Measurements from ENCODE around the gene PRKCA. TPM values are rescaled to one million over a fixed set of nuclear protein-coding genes. Genes with fewer than 3 reads are reported as not detected.

PRKCA gene
- total RNA-seq, 2 experiments from 2014 or later: 78.4 to 79.7 TPM

DNA sequence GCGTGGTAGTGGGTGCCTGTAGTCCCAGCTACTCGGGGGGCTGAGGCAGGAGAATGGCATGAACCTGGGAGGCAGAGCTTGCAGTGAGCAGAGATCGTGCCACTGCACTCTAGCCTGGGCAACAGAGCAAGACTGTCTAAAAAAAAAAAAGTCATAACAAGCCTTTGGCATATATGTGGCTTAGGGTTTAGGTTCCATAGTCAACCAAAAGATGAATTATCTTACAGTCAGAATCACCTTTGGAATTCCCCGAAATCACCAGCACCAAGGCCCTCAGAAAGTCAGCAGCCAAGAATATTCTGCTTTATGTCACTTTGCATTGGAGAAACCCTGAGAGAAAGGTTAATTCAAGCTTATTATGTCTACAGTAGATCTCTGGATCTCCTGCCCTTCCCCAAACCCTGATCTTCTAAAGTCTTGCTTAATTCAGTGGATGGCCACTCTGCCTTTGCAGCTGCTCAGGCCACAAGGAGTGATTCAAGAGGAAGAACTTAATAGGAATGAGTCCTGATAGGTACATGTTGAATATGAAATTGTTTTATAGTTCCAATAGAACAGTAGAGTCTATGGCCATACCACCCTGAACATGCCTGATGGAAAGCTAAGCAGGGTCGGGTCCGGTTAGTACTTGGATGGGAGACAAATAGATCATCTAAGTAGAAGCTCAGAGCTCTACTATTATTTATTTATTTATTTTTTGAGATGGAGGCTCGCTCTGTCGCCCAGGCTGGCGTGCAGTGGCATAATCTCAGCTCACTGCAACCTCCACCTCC, 336.5 kb downstream of the PRKCA start:
- Mint-ChIP-seq H3K9me3 (no peaks in the 10 kb centered on the region), H3K4me1 (ENCODE audit: low read depth) (peaks cover 33% of the 10 kb centered on the region), H3K36me3 (ENCODE audit: low read depth) (peaks cover 24% of the 10 kb centered on the region), H3K27ac (no peak overlapping the region), H3K4me3 (no peak overlapping the region), H3K27me3 (ENCODE audit: low read depth) (no peaks in the 10 kb centered on the region)
- intact Hi-C loops (cut with micrococcal nuclease): loop anchor here (10.0 kb wide), 1 partner anchor 64 kb away; no protein-coding TSS in a partner anchor
- DNase-seq: no peak
- CTCF ChIA-PET: interaction anchor here (0.7 kb wide), 1 partner anchor 644 kb away, joined by 3 read pairs; no protein-coding TSS in a partner anchor

- DNase-seq: no peak
- Mint-ChIP-seq H3K36me3 (ENCODE audit: low read depth) (peaks cover 35% of the 10 kb centered on the region), H3K4me1 (ENCODE audit: low read depth) (peaks cover 9% of the 10 kb centered on the region), H3K4me3 (no peak overlapping the region), H3K9me3 (no peaks in the 10 kb centered on the region), H3K27me3 (ENCODE audit: low read depth) (no peaks in the 10 kb centered on the region), H3K27ac (no peak overlapping the region)
- intact Hi-C loops (cut with micrococcal nuclease): no loop called here
- CTCF ChIA-PET: interaction anchor here (0.6 kb wide), 2 partner anchors 292 to 426 kb away, joined by 3 read pairs; no protein-coding TSS in a partner anchor
These were observed 341.6 kb downstream of the PRKCA start for GRCh38 chr17:66643815-66644710.

- DNase-seq: no peak
- peaks cover 36% of the 10 kb centered on the region for H3K36me3 Mint-ChIP-seq (ENCODE audit: low read depth)
- H3K9me3 Mint-ChIP-seq: no peaks in the 10 kb centered on the region
- no peaks in the 10 kb centered on the region for H3K27me3 Mint-ChIP-seq (ENCODE audit: low read depth)
- no peak overlapping the region for H3K27ac Mint-ChIP-seq
- CTCF ChIA-PET: interaction anchor here (0.9 kb wide), 1 partner anchor 445 kb away, joined by 3 read pairs; no protein-coding TSS in a partner anchor
- H3K4me1 Mint-ChIP-seq (ENCODE audit: low read depth): peaks cover 20% of the 10 kb centered on the region
- intact Hi-C loops (cut with micrococcal nuclease): no loop called here
- H3K4me3 Mint-ChIP-seq: no peak overlapping the region
These were observed 342.8 kb downstream of the PRKCA start for GRCh38 chr17:66645259-66645658.

DNA sequence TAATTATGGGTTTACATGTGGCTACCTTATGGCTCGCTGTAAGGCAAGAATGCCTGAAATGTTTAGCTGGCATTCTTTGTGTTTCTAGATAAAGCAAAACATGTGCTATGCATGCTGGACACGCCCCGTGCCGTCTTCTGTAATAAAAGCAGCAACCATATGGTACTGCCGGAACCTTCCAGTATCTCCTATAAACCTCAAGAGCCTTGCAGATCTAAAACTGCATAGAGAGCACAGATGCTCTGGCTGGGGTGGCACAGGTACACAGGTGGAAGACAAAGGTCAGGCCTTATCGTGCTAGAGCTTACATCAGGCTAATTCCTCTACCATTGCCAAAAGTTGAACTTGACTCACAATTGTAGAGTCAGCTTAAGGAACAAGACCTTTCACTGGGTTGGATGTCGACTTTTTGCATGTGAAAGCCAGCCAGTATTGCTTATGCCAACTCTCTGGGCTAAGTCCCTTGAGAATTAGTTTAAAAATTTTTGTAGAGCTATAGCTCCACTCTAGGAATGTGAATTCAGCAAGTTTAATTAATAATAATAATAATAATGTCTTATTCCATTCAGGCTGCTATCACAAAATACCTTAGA, 345.1 kb downstream of the PRKCA start:
- intact Hi-C loops (cut with micrococcal nuclease): no loop called here
- H3K27me3 Mint-ChIP-seq (ENCODE audit: low read depth): no peaks in the 10 kb centered on the region
- DNase-seq: no peak
- no peak overlapping the region for H3K27ac Mint-ChIP-seq
- H3K4me3 Mint-ChIP-seq: no peak overlapping the region
- peaks cover 30% of the 10 kb centered on the region for H3K4me1 Mint-ChIP-seq (ENCODE audit: low read depth)
- CTCF ChIA-PET: interaction anchor here (0.6 kb wide), 1 partner anchor 446 kb away, joined by 4 read pairs; no protein-coding TSS in a partner anchor
- H3K36me3 Mint-ChIP-seq (ENCODE audit: low read depth): peaks cover 34% of the 10 kb centered on the region
- no peaks in the 10 kb centered on the region for H3K9me3 Mint-ChIP-seq

DNA sequence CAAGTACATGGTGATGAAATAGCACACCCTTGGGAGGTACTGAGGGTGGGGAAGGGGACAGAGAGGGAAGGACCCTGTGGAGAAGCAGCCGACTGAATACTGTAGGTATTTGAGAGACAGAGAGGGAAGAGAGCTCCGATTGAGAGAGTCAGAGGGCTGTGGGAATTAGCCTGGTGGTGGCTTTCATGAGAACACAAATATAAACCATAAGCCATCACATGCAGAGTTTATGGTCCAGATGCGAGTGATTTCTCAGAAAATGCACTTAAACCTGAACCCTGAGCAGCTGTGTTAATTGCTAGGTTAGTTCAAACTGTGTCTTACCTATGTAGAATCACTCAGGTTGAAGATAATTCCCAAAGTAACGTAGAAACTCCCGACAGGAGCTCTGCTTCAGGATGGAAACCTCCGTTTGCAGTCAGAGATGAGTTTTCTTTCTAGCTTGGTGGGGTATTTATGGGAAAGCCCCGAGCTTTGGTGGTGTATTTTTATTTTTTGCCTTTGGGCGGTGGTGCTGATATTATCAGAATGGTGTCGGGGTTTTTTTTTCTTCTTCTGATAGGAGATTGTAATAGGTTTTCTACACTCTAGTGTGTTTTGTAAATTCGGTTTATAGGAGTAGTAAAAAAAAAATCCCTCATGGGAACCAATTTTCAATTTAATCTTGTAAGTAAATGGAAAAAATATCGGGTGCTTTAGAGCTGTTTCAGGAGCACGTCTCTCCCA, 347.6 kb downstream of the PRKCA start:
- Mint-ChIP-seq H3K36me3 (ENCODE audit: low read depth) (peaks cover 50% of the 10 kb centered on the region), H3K4me1 (ENCODE audit: low read depth) (peaks cover 48% of the 10 kb centered on the region), H3K27ac (no peak overlapping the region), H3K27me3 (ENCODE audit: low read depth) (no peaks in the 10 kb centered on the region), H3K9me3 (no peaks in the 10 kb centered on the region), H3K4me3 (no peak overlapping the region)
- intact Hi-C loops (cut with micrococcal nuclease): no loop called here
- CTCF ChIA-PET: interaction anchor here (0.7 to 1.1 kb wide), 2 partner anchors 9 to 464 kb away, joined by 3 to 7 read pairs; no protein-coding TSS in a partner anchor
- DNase-seq: no peak

GRCh38 chr17:66650544-66650877, 348.1 kb downstream of the PRKCA start:
- no peak overlapping the region for H3K4me3 Mint-ChIP-seq
- intact Hi-C loops (cut with micrococcal nuclease): no loop called here
- no peaks in the 10 kb centered on the region for H3K9me3 Mint-ChIP-seq
- no peak overlapping the region for H3K27ac Mint-ChIP-seq
- H3K4me1 Mint-ChIP-seq (ENCODE audit: low read depth): peaks cover 53% of the 10 kb centered on the region
- CTCF ChIA-PET: no interaction called here
- no peak for DNase-seq
- no peaks in the 10 kb centered on the region for H3K27me3 Mint-ChIP-seq (ENCODE audit: low read depth)
- H3K36me3 Mint-ChIP-seq (ENCODE audit: low read depth): peaks cover 51% of the 10 kb centered on the region

GRCh38 chr17:66652840-66653507, 350.6 kb downstream of the PRKCA start:
- Mint-ChIP-seq H3K27ac (peak overlapping the region; percentile 58), H3K4me1 (ENCODE audit: low read depth) (peaks cover 71% of the 10 kb centered on the region), H3K27me3 (ENCODE audit: low read depth) (no peaks in the 10 kb centered on the region), H3K36me3 (ENCODE audit: low read depth) (peaks cover 67% of the 10 kb centered on the region), H3K9me3 (peaks cover 9% of the 10 kb centered on the region), H3K4me3 (no peak overlapping the region)
- intact Hi-C loops (cut with micrococcal nuclease): no loop called here
- peak; percentile 53 for DNase-seq
- CTCF ChIA-PET: no interaction called here

GRCh38 chr17:66654106-66654740, 351.8 kb downstream of the PRKCA start:
- H3K27ac Mint-ChIP-seq: no peak overlapping the region
- peaks cover 9% of the 10 kb centered on the region for H3K9me3 Mint-ChIP-seq
- no peak overlapping the region for H3K4me3 Mint-ChIP-seq
- H3K36me3 Mint-ChIP-seq (ENCODE audit: low read depth): peaks cover 72% of the 10 kb centered on the region
- CTCF ChIA-PET: no interaction called here
- DNase-seq: no peak
- intact Hi-C loops (cut with micrococcal nuclease): no loop called here
- no peaks in the 10 kb centered on the region for H3K27me3 Mint-ChIP-seq (ENCODE audit: low read depth)
- H3K4me1 Mint-ChIP-seq (ENCODE audit: low read depth): peaks cover 67% of the 10 kb centered on the region

DNA sequence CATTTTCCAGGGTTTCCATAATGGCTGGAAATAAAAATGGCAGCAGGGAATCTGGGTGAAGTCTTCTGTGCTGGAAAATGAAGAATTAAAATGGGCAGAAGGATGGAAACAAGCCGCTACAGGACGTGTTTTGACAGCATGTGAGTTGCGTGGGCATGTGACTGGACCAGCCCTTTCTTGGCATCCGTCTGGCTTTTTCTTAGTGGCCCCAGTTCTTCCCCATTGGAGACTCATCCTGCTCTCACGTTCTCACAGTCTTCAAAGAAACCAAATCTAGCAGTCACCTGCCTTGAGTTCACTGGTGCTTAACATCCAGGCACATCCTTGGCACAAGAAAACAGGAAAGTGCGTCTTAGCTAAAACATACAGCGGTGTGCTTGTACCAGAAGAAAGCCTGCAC, 352.4 kb downstream of the PRKCA start:
- H3K4me3 Mint-ChIP-seq: no peak overlapping the region
- H3K9me3 Mint-ChIP-seq: peaks cover 9% of the 10 kb centered on the region
- H3K4me1 Mint-ChIP-seq (ENCODE audit: low read depth): peaks cover 62% of the 10 kb centered on the region
- H3K27me3 Mint-ChIP-seq (ENCODE audit: low read depth): no peaks in the 10 kb centered on the region
- no peak overlapping the region for H3K27ac Mint-ChIP-seq
- no peak for DNase-seq
- CTCF ChIA-PET: no interaction called here
- intact Hi-C loops (cut with micrococcal nuclease): no loop called here
- H3K36me3 Mint-ChIP-seq (ENCODE audit: low read depth): peaks cover 74% of the 10 kb centered on the region

DNA sequence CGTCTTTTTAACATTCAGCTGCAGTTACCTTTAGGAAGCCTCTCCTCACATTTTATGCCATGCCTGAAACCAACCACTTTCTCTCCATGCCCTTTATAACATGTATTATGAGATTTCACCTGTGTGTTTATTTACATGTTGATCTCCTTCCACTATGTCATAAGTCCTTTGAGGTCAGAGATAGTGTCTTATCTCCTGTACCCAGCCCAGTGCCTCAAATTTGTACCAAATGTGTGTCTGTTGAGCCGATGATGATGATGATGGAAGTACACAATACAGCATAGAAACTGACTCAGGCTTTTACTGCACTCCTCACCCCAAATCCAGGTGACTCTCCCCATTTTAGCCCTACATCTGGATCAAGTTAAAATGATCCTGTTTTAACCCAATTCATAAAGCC, 353.0 kb downstream of the PRKCA start:
- Mint-ChIP-seq H3K4me3 (no peak overlapping the region), H3K4me1 (ENCODE audit: low read depth) (peaks cover 57% of the 10 kb centered on the region), H3K27me3 (ENCODE audit: low read depth) (no peaks in the 10 kb centered on the region), H3K9me3 (peaks cover 9% of the 10 kb centered on the region), H3K27ac (peak overlapping the region; percentile 6), H3K36me3 (ENCODE audit: low read depth) (peaks cover 77% of the 10 kb centered on the region)
- intact Hi-C loops (cut with micrococcal nuclease): no loop called here
- DNase-seq: no peak
- CTCF ChIA-PET: interaction anchor here (1.0 kb wide), 1 partner anchor 73 kb away, joined by 4 read pairs; no protein-coding TSS in a partner anchor

DNA sequence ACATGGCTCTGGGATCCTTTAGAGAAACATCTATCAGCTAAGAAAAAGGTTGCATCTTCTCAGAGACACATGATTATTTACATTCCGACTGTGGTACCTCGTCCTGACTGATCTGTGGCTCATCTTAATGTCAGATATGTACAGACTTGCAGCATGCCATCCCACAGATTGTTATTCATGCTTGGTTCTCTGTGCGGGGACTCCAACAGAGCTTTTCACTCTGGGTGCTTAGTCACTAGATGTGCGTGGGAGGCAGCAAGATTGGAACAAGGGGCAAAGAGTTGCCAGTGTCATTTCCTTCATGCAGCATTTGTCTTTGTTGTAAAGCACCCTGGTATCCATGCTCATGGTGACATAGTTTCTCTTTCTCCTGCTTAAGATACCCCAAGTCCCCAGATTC, 353.4 kb downstream of the PRKCA start:
- CTCF ChIA-PET: interaction anchor here (1.0 kb wide), 1 partner anchor 73 kb away, joined by 4 read pairs; no protein-coding TSS in a partner anchor
- peak overlapping the region; percentile 6 for H3K27ac Mint-ChIP-seq
- intact Hi-C loops (cut with micrococcal nuclease): loop anchor here (1.0 kb wide), 1 partner anchor 11 kb away; no protein-coding TSS in a partner anchor
- DNase-seq: peak; percentile 82
- H3K36me3 Mint-ChIP-seq (ENCODE audit: low read depth): peaks cover 73% of the 10 kb centered on the region
- H3K4me3 Mint-ChIP-seq: no peak overlapping the region
- H3K27me3 Mint-ChIP-seq (ENCODE audit: low read depth): no peaks in the 10 kb centered on the region
- H3K4me1 Mint-ChIP-seq (ENCODE audit: low read depth): peaks cover 54% of the 10 kb centered on the region
- peaks cover 9% of the 10 kb centered on the region for H3K9me3 Mint-ChIP-seq

All from activated naive CD4-positive, alpha-beta T cell treated with anti-CD3 and anti-CD28 coated beads for 36 hours (primary cell).